HUES48 (cell line): ENCODE measurements around the gene ARHGEF12.

Experiments used
- H3K27ac ChIP-seq: one replicate; pipeline ENCODE4 v1.7.0; 2013; ENCODE audit warnings: low read depth, low read length, inconsistent platforms
- H3K27me3 ChIP-seq: 2 replicates; pipeline ENCODE4 v1.6.1; 2013; ENCODE audit warnings: mild to moderate bottlenecking, low read length; ENCODE audit not compliant: control insufficient read depth, insufficient read depth
- H3K36me3 ChIP-seq: 2 replicates; pipeline ENCODE4 v1.6.1; 2013; ENCODE audit warnings: low read length; ENCODE audit not compliant: control insufficient read depth, insufficient read depth
- H3K4me1 ChIP-seq: 2 replicates; pipeline ENCODE4 v1.6.1; 2013; ENCODE audit warnings: mild to moderate bottlenecking, low read length; ENCODE audit not compliant: control insufficient read depth, insufficient read depth
- H3K4me3 ChIP-seq: 2 replicates; pipeline ENCODE4 v1.5.1; 2013; ENCODE audit warnings: mild to moderate bottlenecking, low read depth, low read length
- H3K9ac ChIP-seq: 2 replicates; pipeline ENCODE4 v1.6.1; 2013; ENCODE audit warnings: mild to moderate bottlenecking, low read depth, low read length, moderate library complexity
- H3K9me3 ChIP-seq: 2 replicates; pipeline ENCODE4 v1.6.1; 2013; ENCODE audit warnings: low read length; ENCODE audit not compliant: control insufficient read depth, insufficient read depth

Gene ARHGEF12

DNA sequence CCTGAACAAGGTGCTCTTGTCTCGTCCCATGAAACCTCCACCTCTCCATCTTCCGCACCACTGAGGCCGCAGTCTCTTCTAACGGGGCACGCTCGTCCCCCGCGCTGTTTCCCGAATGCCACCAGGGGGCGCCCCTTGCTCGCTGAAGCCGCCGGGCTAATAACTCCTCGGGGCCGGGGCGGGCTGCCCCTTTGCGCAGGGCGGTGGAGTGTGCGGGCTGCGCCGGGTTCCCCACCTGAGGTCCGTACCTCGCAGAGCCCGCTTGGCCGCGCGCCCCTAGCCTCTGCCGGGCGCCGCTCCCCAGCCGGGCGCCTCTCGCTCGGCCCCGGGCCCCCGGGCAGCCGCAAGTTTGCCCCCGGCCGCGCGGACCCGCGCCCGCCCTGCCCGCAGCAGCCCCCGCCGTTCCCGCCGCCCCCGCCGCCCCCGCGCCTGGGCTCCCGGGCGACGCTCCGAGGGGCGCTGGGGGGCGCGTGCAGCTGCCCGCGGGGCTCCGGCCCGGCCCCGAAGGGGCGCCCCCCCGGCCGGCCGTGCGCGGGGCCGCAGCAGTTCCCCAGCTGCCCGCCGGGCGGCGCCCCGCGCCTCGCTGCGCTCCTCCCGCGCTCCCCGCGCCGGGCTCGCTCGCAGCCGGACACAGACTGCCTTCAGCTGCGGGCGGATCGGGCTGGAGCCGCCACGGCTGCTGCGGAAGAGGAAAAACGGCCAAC lies 175.1 kb downstream of the ARHGEF12 start, which contains the start of gene GRIK4:
TSS of gene GRIK4 (plus strand) at position 633 of the 704 bp plus-strand sequence. CDS start 148,571 bp downstream, outside the sequence.
- Histone ChIP-seq H3K27me3 (peaks cover 43% of the 10 kb centered on the region), H3K4me3 (peak within 1 kb of the TSS; percentile 60), H3K27ac (no peak within 1 kb of the TSS), H3K9ac (no peak within 1 kb of the TSS), H3K4me1 (no peaks in the 10 kb centered on the region), H3K36me3 (no peaks in the 10 kb centered on the region), H3K9me3 (no peaks in the 10 kb centered on the region)

DNA sequence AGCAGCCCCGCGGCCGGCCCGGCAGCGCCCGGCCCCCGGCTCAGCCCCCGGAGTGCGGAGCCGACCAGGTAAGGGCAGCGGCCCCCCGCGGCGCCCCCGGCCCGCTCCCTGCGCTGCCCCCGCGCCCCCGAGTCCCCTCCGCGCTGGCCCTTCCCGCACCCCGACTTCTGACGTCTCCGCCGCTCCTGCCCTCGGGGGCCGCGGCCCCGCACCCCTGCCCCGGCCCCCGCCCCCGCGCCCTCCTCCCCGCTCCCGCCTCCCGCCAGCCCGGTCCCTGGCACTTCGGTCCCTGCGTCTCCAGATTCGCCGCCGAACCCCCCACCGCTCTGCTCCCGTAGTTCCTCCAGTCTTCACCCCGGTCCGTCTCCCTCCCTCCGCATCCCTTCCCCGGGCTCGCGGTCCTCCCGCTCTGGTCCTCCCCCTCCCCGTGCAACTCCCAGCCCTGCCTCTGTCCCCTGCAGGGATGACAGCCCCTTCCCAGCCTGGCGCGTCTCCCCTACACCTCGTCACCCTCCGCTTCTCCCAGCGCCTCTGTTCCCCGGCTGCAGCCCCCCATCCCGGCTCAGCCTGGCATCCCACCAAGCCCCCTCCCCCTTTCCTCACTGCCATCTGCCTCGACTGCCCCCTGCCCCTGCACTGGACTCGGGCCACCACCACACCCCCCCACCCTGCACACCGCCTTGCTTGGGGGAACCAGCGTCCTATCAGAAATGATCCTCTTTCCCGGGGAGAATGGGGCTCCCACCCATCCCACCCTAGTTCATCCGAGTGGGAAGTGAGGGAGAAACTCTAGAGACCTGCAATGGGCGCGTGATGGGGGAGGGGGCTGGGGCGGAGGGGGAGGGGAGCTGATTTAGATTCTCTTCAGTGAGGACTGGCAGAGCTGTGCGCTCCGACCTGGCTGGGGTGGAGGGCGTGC lies 175.9 kb downstream of the ARHGEF12 start:
- peaks cover 43% of the 10 kb centered on the region for H3K27me3 ChIP-seq
- no peak overlapping the region for H3K27ac ChIP-seq
- H3K4me1 ChIP-seq = peaks cover 7% of the 10 kb centered on the region
- H3K36me3 ChIP-seq = no peaks in the 10 kb centered on the region
- no peaks in the 10 kb centered on the region for H3K9me3 ChIP-seq
- peak overlapping the region; percentile 60 for H3K4me3 ChIP-seq
- H3K9ac ChIP-seq = no peak overlapping the region

DNA sequence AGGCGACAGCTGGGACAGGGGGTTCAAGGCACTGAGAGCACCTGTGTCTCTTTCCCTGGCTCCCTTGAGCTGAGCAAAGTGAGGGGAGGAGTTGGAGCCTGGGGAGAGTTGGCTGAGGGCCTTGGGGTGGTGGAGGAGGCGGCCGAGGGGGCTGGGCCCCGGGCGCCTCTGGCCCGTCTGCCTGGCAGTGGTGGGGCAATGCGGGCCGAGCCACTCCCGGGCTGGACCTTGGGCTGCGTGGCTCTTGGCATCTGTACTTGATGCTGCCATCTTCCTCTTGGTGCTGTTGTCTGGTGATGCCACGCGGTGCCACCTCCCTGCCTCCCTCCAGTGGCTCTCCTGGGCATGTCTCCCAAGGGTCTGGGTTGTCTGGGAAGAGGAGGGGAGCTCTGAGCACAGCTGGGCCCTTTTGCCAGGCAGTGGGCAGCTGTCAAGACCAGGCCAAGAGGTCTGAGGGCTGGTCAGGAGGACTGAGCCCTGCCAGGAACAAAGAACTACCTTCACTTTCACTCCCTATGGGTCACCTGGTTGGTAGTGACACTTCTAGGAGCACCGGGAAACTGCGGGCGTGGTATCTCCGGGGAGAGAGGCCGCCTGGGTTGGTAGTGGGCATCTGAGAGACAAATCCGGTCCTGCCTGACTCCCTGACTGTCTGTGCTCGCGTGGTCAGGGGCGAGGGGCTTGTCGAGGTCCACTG lies 176.7 kb downstream of the ARHGEF12 start:
- no peaks in the 10 kb centered on the region for H3K36me3 ChIP-seq
- H3K27me3 ChIP-seq = peaks cover 43% of the 10 kb centered on the region
- no peaks in the 10 kb centered on the region for H3K9me3 ChIP-seq
- H3K27ac ChIP-seq = no peak overlapping the region
- peaks cover 15% of the 10 kb centered on the region for H3K4me1 ChIP-seq
- H3K9ac ChIP-seq = no peak overlapping the region
- no peak overlapping the region for H3K4me3 ChIP-seq

DNA sequence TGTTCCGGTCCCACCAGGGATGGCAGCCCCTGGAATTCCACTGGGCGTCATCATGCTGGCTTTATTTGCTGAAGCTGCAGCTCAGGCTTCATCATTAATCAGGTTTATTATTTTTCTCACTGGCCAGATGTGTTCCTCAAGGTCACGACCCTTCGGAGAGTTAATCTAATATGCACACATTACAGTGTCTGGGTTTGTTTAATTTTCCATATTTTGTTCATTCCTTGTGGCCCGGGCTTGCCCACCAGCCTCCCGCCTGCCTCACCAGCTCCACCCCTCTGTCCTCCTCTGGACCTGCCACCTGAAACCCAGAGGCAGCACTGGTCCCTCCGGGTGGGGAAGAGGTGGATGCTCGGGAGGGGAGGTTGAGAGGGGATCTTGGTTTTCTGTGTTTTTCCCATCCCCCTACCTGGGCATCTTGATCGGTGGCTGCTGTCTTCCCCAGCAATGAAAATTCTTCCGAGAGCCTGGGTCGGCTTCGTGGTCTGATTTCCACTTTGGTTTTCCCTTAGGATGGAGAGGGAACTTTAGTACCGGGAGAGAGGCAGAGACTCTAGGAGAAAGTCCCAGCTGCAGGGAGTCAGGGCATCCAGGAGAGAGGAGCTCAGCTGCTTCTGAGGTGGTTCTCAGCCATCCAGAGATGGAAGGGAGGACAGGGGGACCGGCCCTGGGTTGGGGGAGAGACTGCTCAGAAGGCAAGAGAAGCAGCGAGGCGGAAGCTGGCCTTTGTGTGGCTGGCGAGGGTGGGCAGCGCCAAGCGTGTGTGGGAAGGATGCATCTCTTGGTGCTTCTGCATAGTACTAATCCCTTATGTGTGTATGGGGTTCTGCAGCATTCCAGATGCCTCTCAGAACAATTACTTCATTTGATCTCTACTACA lies 177.5 kb downstream of the ARHGEF12 start:
- Histone ChIP-seq H3K27ac (no peak overlapping the region), H3K27me3 (peaks cover 43% of the 10 kb centered on the region), H3K9ac (no peak overlapping the region), H3K36me3 (no peaks in the 10 kb centered on the region), H3K4me1 (peaks cover 16% of the 10 kb centered on the region), H3K9me3 (no peaks in the 10 kb centered on the region), H3K4me3 (no peak overlapping the region)

DNA sequence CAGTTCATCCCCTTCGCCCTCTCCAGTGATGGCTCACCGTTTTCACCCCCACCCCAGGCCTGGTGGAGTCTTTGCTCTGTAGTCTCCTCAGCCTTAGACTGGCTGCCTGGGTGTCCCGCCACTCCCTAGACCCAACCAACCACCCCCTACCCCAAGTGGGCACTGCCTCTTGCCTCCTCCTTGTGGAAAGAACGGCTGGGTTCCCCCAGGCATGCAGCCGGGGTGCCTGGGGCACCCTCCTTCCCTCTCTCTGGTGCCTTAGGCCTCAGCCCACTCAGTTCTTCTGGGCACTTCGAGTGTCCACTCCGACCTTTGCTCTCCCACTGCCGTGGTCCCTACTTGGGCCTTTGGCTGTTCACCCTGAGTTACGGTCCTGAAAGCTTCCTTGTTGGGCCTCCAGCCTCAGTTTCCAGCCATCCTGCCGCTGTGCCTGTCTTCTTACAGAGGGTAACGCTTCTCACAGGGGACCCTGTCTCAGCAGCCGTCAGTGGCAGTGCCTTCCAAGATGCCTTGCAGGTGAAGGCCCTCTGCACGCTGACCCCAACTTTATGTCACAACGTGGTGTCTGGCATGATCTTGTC lies 178.4 kb downstream of the ARHGEF12 start:
- peaks cover 43% of the 10 kb centered on the region for H3K27me3 ChIP-seq
- no peaks in the 10 kb centered on the region for H3K9me3 ChIP-seq
- H3K9ac ChIP-seq = no peak overlapping the region
- H3K27ac ChIP-seq = no peak overlapping the region
- no peak overlapping the region for H3K4me3 ChIP-seq
- no peaks in the 10 kb centered on the region for H3K36me3 ChIP-seq
- H3K4me1 ChIP-seq = peaks cover 16% of the 10 kb centered on the region

DNA sequence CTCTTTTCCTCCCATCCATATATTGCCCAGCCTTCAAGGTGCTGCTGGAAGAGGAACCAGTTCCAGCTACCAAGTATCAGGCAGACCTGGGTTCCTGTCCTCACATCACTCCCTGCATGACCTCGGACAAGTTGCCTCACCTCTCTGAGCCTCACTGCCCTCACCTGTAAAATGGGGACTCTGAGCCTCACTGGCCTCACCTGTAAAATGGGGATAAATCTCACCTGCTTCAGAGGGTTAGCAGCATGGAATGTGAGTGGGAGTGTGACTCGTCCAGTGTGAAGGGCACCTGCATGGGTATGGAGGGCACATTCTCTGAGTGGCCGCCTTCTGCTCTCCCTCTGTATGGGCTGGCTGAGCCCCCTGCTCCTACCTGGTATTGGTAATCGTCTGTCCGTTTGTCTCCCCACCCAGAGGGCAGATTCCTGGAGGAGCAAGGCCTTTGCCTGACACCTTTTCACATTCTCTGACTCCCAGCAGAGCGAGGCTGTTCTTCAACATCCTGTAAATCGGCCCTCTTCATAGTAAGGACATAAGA lies 179.0 kb downstream of the ARHGEF12 start:
- H3K27me3 ChIP-seq = peaks cover 39% of the 10 kb centered on the region
- peaks cover 16% of the 10 kb centered on the region for H3K4me1 ChIP-seq
- H3K27ac ChIP-seq = no peak overlapping the region

DNA sequence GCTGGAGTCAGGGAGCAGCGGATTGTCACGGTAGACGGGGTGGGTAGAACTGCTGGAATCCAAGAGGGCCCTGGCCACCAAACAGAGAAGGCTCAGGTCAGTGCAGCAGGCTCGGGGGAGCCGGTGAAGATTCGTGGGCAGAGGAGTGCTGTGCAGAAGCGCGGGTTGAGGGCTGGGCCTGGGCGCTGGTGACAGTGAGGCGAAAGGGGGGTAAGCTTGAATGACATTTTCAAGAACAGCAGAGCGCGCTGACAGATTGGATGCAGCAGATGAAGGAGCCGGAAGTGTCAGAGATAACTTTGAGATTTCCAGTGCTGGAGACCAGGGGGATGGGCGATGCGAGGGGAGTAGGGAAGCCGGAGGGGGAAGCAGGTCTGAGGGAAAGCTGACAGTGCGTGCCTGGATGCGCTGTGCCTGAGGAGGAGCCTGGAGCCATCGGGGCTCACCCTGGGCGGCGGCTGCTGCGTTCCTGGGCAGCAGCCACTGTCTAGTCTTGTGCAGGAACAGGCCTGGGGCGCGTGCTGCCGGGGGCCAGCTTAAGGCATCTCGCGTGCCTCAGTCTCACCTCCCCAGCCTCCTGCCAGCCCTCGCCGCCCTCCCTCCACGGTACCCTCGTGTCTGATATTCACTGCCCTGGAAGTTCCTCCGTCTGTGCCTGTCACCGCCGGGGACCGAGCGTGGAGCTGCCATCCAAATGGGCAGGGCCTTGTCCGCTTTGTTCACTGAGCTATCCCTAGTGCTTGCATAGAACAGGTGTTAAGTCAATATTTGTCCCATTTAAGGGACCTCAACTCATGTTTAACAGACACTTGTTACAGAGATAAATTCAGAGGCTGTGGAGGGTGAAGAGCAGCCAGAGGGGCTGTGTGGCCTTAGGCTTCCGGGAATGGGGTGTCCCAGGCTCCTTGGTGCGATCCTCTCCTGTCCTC lies 180.5 kb downstream of the ARHGEF12 start:
- Histone ChIP-seq H3K9ac (no peak overlapping the region), H3K27ac (no peak overlapping the region), H3K4me1 (peaks cover 16% of the 10 kb centered on the region), H3K9me3 (no peaks in the 10 kb centered on the region), H3K27me3 (peaks cover 33% of the 10 kb centered on the region), H3K4me3 (no peak overlapping the region), H3K36me3 (no peaks in the 10 kb centered on the region)

More for the DNA sequence above, 179.0 kb downstream of the ARHGEF12 start:
- no peak overlapping the region for H3K9ac ChIP-seq
- no peak overlapping the region for H3K4me3 ChIP-seq
- H3K9me3 ChIP-seq = no peaks in the 10 kb centered on the region
- H3K36me3 ChIP-seq = no peaks in the 10 kb centered on the region

DNA sequence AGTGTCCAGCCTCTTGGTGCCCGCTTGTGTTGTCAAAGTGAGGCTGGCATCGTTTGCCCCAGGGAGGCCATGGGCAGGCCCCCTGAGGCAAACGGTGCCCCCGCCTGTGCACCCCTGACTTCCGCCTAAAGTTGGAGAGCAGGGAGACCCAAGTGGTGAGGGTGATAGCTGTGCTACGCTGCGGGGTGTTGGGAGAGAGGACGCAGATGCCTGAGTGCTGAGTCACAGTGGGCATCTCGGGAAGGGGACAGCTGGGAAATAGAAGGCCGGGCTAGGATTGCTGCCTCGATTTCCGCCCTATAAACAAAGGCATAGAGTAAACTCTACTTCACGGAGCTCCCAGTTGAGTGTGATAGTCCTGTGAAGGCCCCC lies 181.2 kb downstream of the ARHGEF12 start:
- Histone ChIP-seq H3K27me3 (peaks cover 29% of the 10 kb centered on the region), H3K9me3 (no peaks in the 10 kb centered on the region), H3K9ac (no peak overlapping the region), H3K4me1 (peaks cover 16% of the 10 kb centered on the region), H3K36me3 (no peaks in the 10 kb centered on the region), H3K27ac (no peak overlapping the region), H3K4me3 (no peak overlapping the region)

DNA sequence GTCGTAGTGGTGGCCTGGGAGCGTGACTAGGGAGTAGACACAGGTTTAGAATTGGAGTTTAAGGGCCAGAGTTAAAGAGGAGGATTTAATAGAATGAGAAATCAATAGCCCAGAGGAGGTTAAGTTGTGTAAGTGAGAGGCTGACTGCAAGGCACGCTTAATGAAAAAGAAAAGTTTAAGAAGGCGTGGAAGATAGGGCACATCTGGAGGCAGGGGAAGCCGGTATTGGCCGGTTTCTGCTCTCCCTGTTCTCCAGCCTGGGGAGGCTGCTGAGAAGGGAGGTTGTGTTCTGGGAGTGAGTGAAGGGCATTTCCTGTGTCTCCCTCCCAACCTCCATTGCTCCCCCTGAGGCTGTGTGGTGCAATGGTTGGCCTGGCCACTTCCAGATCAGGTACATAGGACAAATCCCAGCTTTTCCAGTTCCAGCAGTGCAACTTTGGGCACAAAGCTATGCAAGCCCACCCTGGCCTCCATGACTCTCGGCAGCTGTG lies 181.6 kb downstream of the ARHGEF12 start:
- Histone ChIP-seq H3K9me3 (no peaks in the 10 kb centered on the region), H3K27me3 (peaks cover 25% of the 10 kb centered on the region), H3K27ac (no peak overlapping the region), H3K9ac (no peak overlapping the region), H3K4me3 (no peak overlapping the region), H3K36me3 (no peaks in the 10 kb centered on the region), H3K4me1 (peaks cover 17% of the 10 kb centered on the region)
